Keratinocyte (primary cell): ENCODE results near the gene BTF3L4.
"Not testable (repeated sequence)": the region's sequence is repeated elsewhere in the genome, so short reads cannot be mapped to it uniquely, and the experiment has no call there.

Experiments used
- CTCF ChIP-seq, 3 experiments: IDR thresholded peaks in 1 of 3; conservative IDR thresholded peaks in 1 of 3; optimal IDR thresholded peaks in 1 of 3; 2 replicates in 2 of 3; 3 replicates in 1 of 3; pipeline versions ENCODE3 to v1.5.1; 2011; ENCODE audit warnings: low read length in 3 of 3, mild to moderate bottlenecking in 3 of 3, moderate library complexity in 2 of 3, control low read depth in 1 of 3, inconsistent platforms in 1 of 3; ENCODE audit not compliant: insufficient read depth in 2 of 3; ENCODE audit errors: extremely low read depth in 1 of 3
- EZH2 ChIP-seq: IDR thresholded peaks from one replicate; pipeline ENCODE4 v1.6.1; 2012; ENCODE audit warnings: inconsistent platforms, mild to moderate bottlenecking, low read length, moderate library complexity

GRCh38 chr1:52049337-52049736, 6.8 kb upstream of the BTF3L4 start:
- TF ChIP-seq CTCF (optimal IDR thresholded peaks at IDR 0.05 in 1 of 3, IDR thresholded peaks at IDR 0.05 in 1 of 3, conservative IDR thresholded peaks at IDR 0.05 in 1 of 3; ENCODE audit: extremely low read depth in 1 of 3, insufficient read depth in 2 of 3, low read length in 3 of 3); EZH2: not testable (repeated sequence)
